Stimulated activated CD8-positive, alpha-beta memory T cell treated with anti-CD3 and anti-CD28 coated beads, Interleukin-4, amount 100 ng/mL, for 4 hours (primary cell): ENCODE measurements around the gene ABCG8.
"Not testable (repeated sequence)": the region's sequence is repeated elsewhere in the genome, so short reads cannot be mapped to it uniquely, and the experiment has no call there.

Experiments
- DNase-seq, 2 donors: peaks; one replicate each; pipeline ENCODE4 v3.0.0-alpha.2; 2020; ENCODE audit warnings: low read depth in 2 of 2, low spot score in 1 of 2

ABCG8 gene

GRCh38 chr2:43911136-43911790, 72.5 kb downstream of the ABCG8 start:
- not testable (repeated sequence) for DNase-seq

GRCh38 chr2:43924463-43924862, 85.7 kb downstream of the ABCG8 start:
- DNase-seq: no peak

GRCh38 chr2:43925431-43925830, 86.7 kb downstream of the ABCG8 start:
- DNase-seq: no peak

- DNase-seq: no peak
These were observed 88.7 kb downstream of the ABCG8 start for GRCh38 chr2:43927442-43927841.

- no peak for DNase-seq
These were observed 92.5 kb downstream of the ABCG8 start for GRCh38 chr2:43931293-43931692.
